Measurements from ENCODE around the gene HHIPL2. TPM values are rescaled to one million over a fixed set of nuclear protein-coding genes. Genes with fewer than 3 reads are reported as not detected.
"Not testable (repeated sequence)": the region's sequence is repeated elsewhere in the genome, so short reads cannot be mapped to it uniquely, and the experiment has no call there.

Gene HHIPL2
- total RNA-seq, 4 donors from 2014 or later: 0.32 TPM; not detected in 3

- Histone ChIP-seq H3K9me3 (no peaks in the 10 kb centered on the region), H3K4me1 (no peaks in the 10 kb centered on the region), H3K36me3 (no peaks in the 10 kb centered on the region), H3K27ac (no peak overlapping the region), H3K27me3 (no peaks in the 10 kb centered on the region), H3K4me3 (no peak overlapping the region)
- DNase-seq (ENCODE audit: low spot score in 2 of 2): no peak
- TF ChIP-seq POLR2A (IDR thresholded peaks at IDR 0.05) (no peak), POLR2AphosphoS5 (IDR thresholded peaks at IDR 0.05) (no peak), EP300 (IDR thresholded peaks at IDR 0.05) (no peak), CTCF (IDR thresholded peaks at IDR 0.05) (no peak)
- WGBS: 87% methylated on average over 3 of the region's 3 CpGs
Measured at GRCh38 chr1:222529181-222529580, 18.7 kb downstream of the HHIPL2 start.

GRCh38 chr1:222525951-222526350 lies 22.0 kb downstream of the HHIPL2 start:
- Histone ChIP-seq H3K9me3 (no peaks in the 10 kb centered on the region), H3K4me1 (no peaks in the 10 kb centered on the region), H3K36me3 (no peaks in the 10 kb centered on the region), H3K27me3 (no peaks in the 10 kb centered on the region), H3K4me3 (no peak overlapping the region), H3K27ac (no peak overlapping the region)
- no peak for DNase-seq (ENCODE audit: low spot score in 2 of 2)
- TF ChIP-seq POLR2AphosphoS5 (IDR thresholded peaks at IDR 0.05) (no peak), POLR2A (IDR thresholded peaks at IDR 0.05) (no peak), EP300 (IDR thresholded peaks at IDR 0.05) (no peak), CTCF (IDR thresholded peaks at IDR 0.05) (no peak)
- 83% methylated on average over 2 of the region's 2 CpGs for WGBS

GRCh38 chr1:222523852-222524251 lies 24.1 kb downstream of the HHIPL2 start:
- 40% methylated on average over 3 of the region's 3 CpGs for WGBS
- no peaks in the 10 kb centered on the region for H3K27me3 ChIP-seq
- H3K36me3 ChIP-seq: no peaks in the 10 kb centered on the region
- no peak for TF ChIP-seq EP300 (IDR thresholded peaks at IDR 0.05)
- TF ChIP-seq POLR2A (IDR thresholded peaks at IDR 0.05): no peak
- TF ChIP-seq POLR2AphosphoS5 (IDR thresholded peaks at IDR 0.05): no peak
- no peak for TF ChIP-seq CTCF (IDR thresholded peaks at IDR 0.05)
- H3K4me3 ChIP-seq: no peak overlapping the region
- H3K27ac ChIP-seq: no peak overlapping the region
- H3K4me1 ChIP-seq: no peaks in the 10 kb centered on the region
- no peaks in the 10 kb centered on the region for H3K9me3 ChIP-seq
- DNase-seq (ENCODE audit: low spot score in 2 of 2): no peak

- no peaks in the 10 kb centered on the region for H3K9me3 ChIP-seq
- no peak for TF ChIP-seq POLR2A (IDR thresholded peaks at IDR 0.05)
- no peak for TF ChIP-seq EP300 (IDR thresholded peaks at IDR 0.05)
- TF ChIP-seq CTCF (IDR thresholded peaks at IDR 0.05): no peak
- TF ChIP-seq POLR2AphosphoS5 (IDR thresholded peaks at IDR 0.05): no peak
- no peaks in the 10 kb centered on the region for H3K36me3 ChIP-seq
- H3K27me3 ChIP-seq: no peaks in the 10 kb centered on the region
- H3K27ac ChIP-seq: no peak overlapping the region
- 83% methylated on average over 8 of the region's 8 CpGs for WGBS
- H3K4me3 ChIP-seq: no peak overlapping the region
- H3K4me1 ChIP-seq: no peaks in the 10 kb centered on the region
- no peak for DNase-seq (ENCODE audit: low spot score in 2 of 2)
Measured at GRCh38 chr1:222522105-222522915, 25.6 kb downstream of the HHIPL2 start.

GRCh38 chr1:222521299-222522104 lies 26.4 kb downstream of the HHIPL2 start:
- Histone ChIP-seq H3K4me1 (no peaks in the 10 kb centered on the region), H3K27ac (no peak overlapping the region), H3K9me3 (no peaks in the 10 kb centered on the region), H3K4me3 (no peak overlapping the region), H3K36me3 (no peaks in the 10 kb centered on the region), H3K27me3 (no peaks in the 10 kb centered on the region)
- DNase-seq (ENCODE audit: low spot score in 2 of 2): no peak
- WGBS: 84% methylated on average over 7 of the region's 7 CpGs
- TF ChIP-seq POLR2AphosphoS5 (IDR thresholded peaks at IDR 0.05) (no peak), EP300 (IDR thresholded peaks at IDR 0.05) (no peak), POLR2A (IDR thresholded peaks at IDR 0.05) (no peak), CTCF (IDR thresholded peaks at IDR 0.05) (no peak)

GRCh38 chr1:222489496-222489895 lies 58.4 kb downstream of the HHIPL2 start:
- not testable (repeated sequence) for H3K27ac ChIP-seq; H3K4me1 ChIP-seq; DNase-seq (ENCODE audit: low spot score in 2 of 2); H3K27me3 ChIP-seq; H3K9me3 ChIP-seq; H3K4me3 ChIP-seq; H3K36me3 ChIP-seq
- 90% methylated on average over 5 of the region's 5 CpGs for WGBS

- H3K4me3 ChIP-seq; H3K9me3 ChIP-seq; H3K27ac ChIP-seq; H3K4me1 ChIP-seq; H3K27me3 ChIP-seq; DNase-seq (ENCODE audit: low spot score in 2 of 2); H3K36me3 ChIP-seq: not testable (repeated sequence)
- no CpG with 5 or more reads among the region's 27 CpGs for WGBS
Measured at GRCh38 chr1:222487774-222488173, 60.1 kb downstream of the HHIPL2 start.

Data from suprapubic skin (tissue), 4 donors.